T-helper 1 cell treated with Interleukin-12 subunit alpha and Interleukin-12 subunit beta and Interleukin-4 antibody, amounts not matched to agents 30 μg/mL and 1 μg/mL, for 36 hours (primary cell): Measurements from ENCODE around the gene CYTIP.
"Not testable (repeated sequence)": the region's sequence is repeated elsewhere in the genome, so short reads cannot be mapped to it uniquely, and the experiment has no call there.

Source experiments
- H3K27ac Mint-ChIP-seq: one replicate; pipeline ENCODE4 v1.8.0; 2021; ENCODE audit warnings: mild to moderate bottlenecking, mixed read lengths
- H3K27me3 Mint-ChIP-seq: one replicate; pipeline ENCODE4 v1.8.0; 2021; ENCODE audit warnings: low read depth, mixed read lengths
- H3K36me3 Mint-ChIP-seq: one replicate; pipeline ENCODE4 v1.8.0; 2021; ENCODE audit warnings: low read depth, mixed read lengths
- H3K4me1 Mint-ChIP-seq: one replicate; pipeline ENCODE4 v1.8.0; 2021; ENCODE audit warnings: low read depth, mixed read lengths
- H3K4me3 Mint-ChIP-seq: one replicate; pipeline ENCODE4 v1.8.0; 2021; ENCODE audit warnings: mild to moderate bottlenecking, moderate library complexity, mixed read lengths
- H3K9me3 Mint-ChIP-seq: one replicate; pipeline ENCODE4 v1.8.0; 2021; ENCODE audit warnings: mixed read lengths

Gene CYTIP

GRCh38 chr2:157424374-157424773 is 19.5 kb downstream of the CYTIP start:
- no peak overlapping the region for H3K27ac Mint-ChIP-seq
- peaks cover 4% of the 10 kb centered on the region for H3K9me3 Mint-ChIP-seq
- no peaks in the 10 kb centered on the region for H3K27me3 Mint-ChIP-seq
- H3K4me1 Mint-ChIP-seq: peaks cover 71% of the 10 kb centered on the region
- H3K4me3 Mint-ChIP-seq: no peak overlapping the region
- peaks cover 82% of the 10 kb centered on the region for H3K36me3 Mint-ChIP-seq

- Mint-ChIP-seq H3K9me3 (peaks cover 4% of the 10 kb centered on the region), H3K27me3 (no peaks in the 10 kb centered on the region), H3K36me3 (peaks cover 78% of the 10 kb centered on the region), H3K4me3 (peak overlapping the region; percentile 74), H3K27ac (peak overlapping the region; percentile 83), H3K4me1 (peaks cover 66% of the 10 kb centered on the region)
Observed at GRCh38 chr2:157421964-157422363, 21.9 kb downstream of the CYTIP start.

GRCh38 chr2:157421331-157421944 is 22.5 kb downstream of the CYTIP start:
- H3K36me3 Mint-ChIP-seq: peaks cover 77% of the 10 kb centered on the region
- peaks cover 3% of the 10 kb centered on the region for H3K9me3 Mint-ChIP-seq
- peak overlapping the region; percentile 83 for H3K27ac Mint-ChIP-seq
- no peaks in the 10 kb centered on the region for H3K27me3 Mint-ChIP-seq
- H3K4me1 Mint-ChIP-seq: peaks cover 65% of the 10 kb centered on the region
- peak overlapping the region; percentile 74 for H3K4me3 Mint-ChIP-seq

GRCh38 chr2:157420771-157421323 is 23.0 kb downstream of the CYTIP start:
- Mint-ChIP-seq H3K4me1 (peaks cover 64% of the 10 kb centered on the region), H3K27ac (peak overlapping the region; percentile 83), H3K4me3 (peak overlapping the region; percentile 74), H3K36me3 (peaks cover 74% of the 10 kb centered on the region), H3K9me3 (no peaks in the 10 kb centered on the region), H3K27me3 (no peaks in the 10 kb centered on the region)

DNA sequence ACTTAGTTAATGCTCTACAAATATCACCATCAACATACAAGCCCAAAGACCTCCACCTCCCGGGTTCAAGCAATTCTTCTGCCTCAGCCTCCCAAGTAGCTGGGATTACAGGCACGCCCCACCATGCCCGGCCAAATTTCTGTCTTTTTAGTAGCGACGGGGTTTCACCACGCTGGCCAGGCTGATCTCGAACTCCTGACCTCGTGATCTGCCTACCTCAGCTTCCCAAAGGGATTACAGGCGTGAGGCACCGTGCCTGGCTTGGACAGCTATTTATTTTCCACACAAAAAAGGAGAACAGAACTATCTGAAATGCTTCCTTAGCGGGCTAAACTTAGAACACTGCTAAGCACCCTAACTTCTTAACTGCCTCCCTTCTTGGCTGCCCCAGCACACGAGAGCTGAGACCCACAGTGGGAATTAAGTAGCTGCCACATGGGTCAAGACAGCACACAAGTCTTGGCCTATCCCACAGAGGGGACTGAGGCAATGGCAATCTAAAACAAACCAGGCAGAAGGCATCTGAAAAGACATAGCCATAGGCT is 24.8 kb downstream of the CYTIP start:
- no peaks in the 10 kb centered on the region for H3K9me3 Mint-ChIP-seq
- peak overlapping the region; percentile 70 for H3K4me3 Mint-ChIP-seq
- peaks cover 71% of the 10 kb centered on the region for H3K4me1 Mint-ChIP-seq
- H3K36me3 Mint-ChIP-seq: peaks cover 78% of the 10 kb centered on the region
- H3K27me3 Mint-ChIP-seq: no peaks in the 10 kb centered on the region
- H3K27ac Mint-ChIP-seq: peak overlapping the region; percentile 91

GRCh38 chr2:157418239-157418641 is 25.6 kb downstream of the CYTIP start:
- Mint-ChIP-seq H3K27ac (peak overlapping the region; percentile 91), H3K9me3 (no peaks in the 10 kb centered on the region), H3K36me3 (peaks cover 84% of the 10 kb centered on the region), H3K4me3 (peak overlapping the region; percentile 73), H3K4me1 (peaks cover 77% of the 10 kb centered on the region), H3K27me3 (no peaks in the 10 kb centered on the region)

DNA sequence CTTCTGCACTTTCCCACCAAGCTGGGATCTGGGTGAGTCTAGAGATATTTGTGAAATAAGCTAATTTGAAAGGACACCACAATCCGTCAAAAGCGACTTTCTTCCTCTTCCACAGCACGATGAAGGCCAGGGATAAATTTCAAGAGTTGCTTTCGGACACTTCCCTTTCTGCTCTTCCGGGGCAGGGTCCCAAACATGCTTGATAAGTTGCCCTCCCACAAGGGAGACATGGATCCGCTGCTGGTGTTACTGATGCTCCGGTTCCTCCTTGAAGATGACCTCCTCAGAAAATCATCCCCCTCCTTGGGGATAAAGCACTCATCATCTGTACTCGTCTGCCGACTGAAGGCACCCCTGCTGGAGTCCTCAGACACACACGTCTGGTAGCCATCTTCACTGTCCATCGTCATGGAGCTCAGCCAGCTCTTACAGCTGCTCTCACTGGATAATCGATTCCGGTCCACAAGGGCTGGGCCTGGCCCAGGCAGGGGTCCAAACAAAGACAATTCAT is 28.2 kb downstream of the CYTIP start:
- peak overlapping the region; percentile 77 for H3K4me3 Mint-ChIP-seq
- peaks cover 75% of the 10 kb centered on the region for H3K4me1 Mint-ChIP-seq
- H3K36me3 Mint-ChIP-seq: peaks cover 83% of the 10 kb centered on the region
- H3K27me3 Mint-ChIP-seq: no peaks in the 10 kb centered on the region
- no peaks in the 10 kb centered on the region for H3K9me3 Mint-ChIP-seq
- H3K27ac Mint-ChIP-seq: peak overlapping the region; percentile 93

- H3K27me3 Mint-ChIP-seq: no peaks in the 10 kb centered on the region
- H3K4me1 Mint-ChIP-seq: peaks cover 75% of the 10 kb centered on the region
- H3K36me3 Mint-ChIP-seq: peaks cover 76% of the 10 kb centered on the region
- peak overlapping the region; percentile 93 for H3K27ac Mint-ChIP-seq
- no peaks in the 10 kb centered on the region for H3K9me3 Mint-ChIP-seq
- peak overlapping the region; percentile 77 for H3K4me3 Mint-ChIP-seq
Observed at GRCh38 chr2:157414050-157414449, 29.8 kb downstream of the CYTIP start.

DNA sequence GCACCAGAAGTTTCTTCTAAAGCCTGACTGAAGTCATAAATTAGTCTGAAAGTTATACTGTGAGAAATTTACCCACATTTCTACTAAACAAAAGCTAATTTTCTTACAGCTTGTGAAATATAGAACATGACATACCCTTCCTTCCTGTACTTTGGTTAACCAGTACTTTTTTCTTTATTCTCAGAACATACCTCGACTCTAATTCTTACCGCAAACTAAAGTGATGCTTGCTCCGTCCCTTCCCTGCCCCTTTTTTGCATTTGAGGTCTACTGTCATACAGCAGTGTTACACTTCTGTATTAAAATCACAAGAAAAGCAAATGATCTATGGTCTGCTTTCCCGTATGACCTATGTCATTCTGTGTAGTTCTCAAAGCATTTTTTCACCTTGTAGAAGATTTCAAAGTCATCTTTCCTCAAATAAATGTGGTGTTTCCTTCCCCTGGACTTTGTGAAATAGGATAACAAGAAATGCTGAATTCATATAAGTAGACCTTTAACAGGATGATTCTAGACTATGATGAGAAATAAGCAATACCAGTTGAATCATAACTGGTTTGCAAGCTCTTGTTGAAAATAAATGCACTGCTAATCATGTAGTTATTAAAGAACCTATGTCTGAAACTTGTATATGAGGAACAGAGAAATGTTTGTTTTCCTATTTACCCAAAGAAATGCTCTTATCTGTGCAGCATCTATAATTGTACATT is 30.4 kb downstream of the CYTIP start:
- H3K9me3 Mint-ChIP-seq: no peaks in the 10 kb centered on the region
- H3K27ac Mint-ChIP-seq: peak overlapping the region; percentile 93
- H3K27me3 Mint-ChIP-seq: no peaks in the 10 kb centered on the region
- H3K4me3 Mint-ChIP-seq: peak overlapping the region; percentile 77
- peaks cover 75% of the 10 kb centered on the region for H3K4me1 Mint-ChIP-seq
- H3K36me3 Mint-ChIP-seq: peaks cover 75% of the 10 kb centered on the region

- peaks cover 65% of the 10 kb centered on the region for H3K4me1 Mint-ChIP-seq
- no peaks in the 10 kb centered on the region for H3K9me3 Mint-ChIP-seq
- no peaks in the 10 kb centered on the region for H3K27me3 Mint-ChIP-seq
- H3K4me3 Mint-ChIP-seq: no peak overlapping the region
- H3K36me3 Mint-ChIP-seq: peaks cover 64% of the 10 kb centered on the region
- H3K27ac Mint-ChIP-seq: peak overlapping the region; percentile 45
Observed at GRCh38 chr2:157411624-157412336, 32.1 kb downstream of the CYTIP start.

DNA sequence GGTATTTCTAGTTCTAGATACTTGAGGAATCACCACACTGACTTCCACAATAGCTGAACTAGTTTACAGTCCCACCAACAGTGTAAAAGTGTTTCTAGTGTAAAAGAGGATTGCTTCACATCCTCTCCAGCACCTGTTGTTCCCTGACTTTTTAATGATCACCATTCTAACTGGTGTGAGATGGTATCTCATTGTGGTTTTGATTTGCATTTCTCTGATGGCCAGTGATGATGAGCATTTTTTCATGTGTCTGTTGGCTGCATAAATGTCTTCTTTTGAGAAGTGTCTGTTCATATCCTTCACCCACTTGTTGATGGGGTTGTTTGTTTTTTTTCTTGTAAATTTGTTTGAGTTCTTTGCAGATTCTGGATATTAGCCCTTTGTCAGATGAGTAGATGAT is 38.5 kb downstream of the CYTIP start:
- peaks cover 26% of the 10 kb centered on the region for H3K9me3 Mint-ChIP-seq
- peaks cover 53% of the 10 kb centered on the region for H3K36me3 Mint-ChIP-seq
- H3K27ac Mint-ChIP-seq: peak overlapping the region; percentile 68
- H3K27me3 Mint-ChIP-seq, H3K4me3 Mint-ChIP-seq: not testable (repeated sequence)
- H3K4me1 Mint-ChIP-seq: peaks cover 53% of the 10 kb centered on the region

DNA sequence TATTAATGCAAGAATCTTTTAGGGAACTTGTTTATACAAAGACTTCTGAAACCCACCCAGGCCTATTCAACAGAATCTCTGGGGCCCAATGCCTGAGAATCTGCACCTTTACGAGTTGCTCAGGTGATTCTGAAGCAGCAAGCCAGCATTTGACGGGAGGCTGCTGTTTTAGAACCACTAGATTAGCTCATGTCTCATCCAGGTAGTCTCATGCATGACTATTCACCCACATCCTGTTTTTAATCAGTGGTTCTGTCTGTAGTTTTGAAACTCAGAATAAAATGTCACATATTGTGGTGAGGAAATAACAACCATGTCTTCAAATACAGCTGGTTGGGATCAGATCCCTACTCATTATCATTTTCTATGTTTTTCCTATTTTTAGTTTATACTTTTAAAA is 39.5 kb downstream of the CYTIP start:
- no peaks in the 10 kb centered on the region for H3K27me3 Mint-ChIP-seq
- H3K9me3 Mint-ChIP-seq: peaks cover 34% of the 10 kb centered on the region
- H3K36me3 Mint-ChIP-seq: peaks cover 58% of the 10 kb centered on the region

GRCh38 chr2:157402801-157403485 is 40.9 kb downstream of the CYTIP start:
- Mint-ChIP-seq H3K36me3 (peaks cover 63% of the 10 kb centered on the region), H3K27ac (peak overlapping the region; percentile 89), H3K4me1 (peaks cover 40% of the 10 kb centered on the region), H3K9me3 (peaks cover 46% of the 10 kb centered on the region)
- H3K27me3 Mint-ChIP-seq, H3K4me3 Mint-ChIP-seq: not testable (repeated sequence)

More for the DNA sequence above, 39.5 kb downstream of the CYTIP start:
- peak overlapping the region; percentile 89 for H3K27ac Mint-ChIP-seq
- peak overlapping the region; percentile 41 for H3K4me3 Mint-ChIP-seq
- H3K4me1 Mint-ChIP-seq: peaks cover 47% of the 10 kb centered on the region

DNA sequence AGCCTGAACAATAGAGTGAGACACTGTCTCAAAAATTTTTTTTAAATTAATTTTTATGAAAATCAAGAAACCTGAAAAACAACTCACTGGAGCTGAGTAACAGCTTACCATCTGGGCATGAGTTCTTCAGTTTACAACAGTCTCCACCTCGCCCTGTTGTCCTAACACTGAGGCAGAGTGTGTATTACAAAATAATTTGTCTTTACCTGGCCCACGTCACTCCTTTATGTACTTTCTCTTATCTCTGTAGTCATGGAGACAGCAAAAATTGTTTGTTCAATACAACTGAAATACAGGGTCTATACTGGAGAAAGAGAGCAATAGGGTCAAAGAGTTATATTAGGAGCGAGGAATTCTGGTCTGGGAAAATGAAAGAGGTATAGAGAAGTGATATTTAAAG is 48.1 kb downstream of the CYTIP start:
- Mint-ChIP-seq H3K4me1 (peaks cover 2% of the 10 kb centered on the region), H3K36me3 (peaks cover 43% of the 10 kb centered on the region), H3K9me3 (peaks cover 41% of the 10 kb centered on the region), H3K27me3 (no peaks in the 10 kb centered on the region), H3K27ac (no peak overlapping the region), H3K4me3 (no peak overlapping the region)
